SU-DHL-6 (cell line): ENCODE measurements around the gene ANXA6.

Experiments
- EZH2phosphoT487 ChIP-seq: fragments of 200-600 bp; sonication (generic), shearing (Covaris generic); conservative IDR thresholded peaks from 2 replicates; pipeline ENCODE4 v1.6.1; 2018; ENCODE audit warnings: mild to moderate bottlenecking, antibody characterized with exemption, low read length, moderate library complexity, mixed read lengths
- TF ChIP-seq, protein P1 (sequence below): fragments of 200-600 bp; sonication (generic); IDR thresholded peaks from one replicate; pipeline ENCODE4 v1.5.1; 2017; ENCODE audit warnings: antibody characterized with exemption, mild to moderate bottlenecking, low read length, moderate library complexity; ENCODE audit not compliant: insufficient read depth, poor library complexity, severe bottlenecking

DNA sequence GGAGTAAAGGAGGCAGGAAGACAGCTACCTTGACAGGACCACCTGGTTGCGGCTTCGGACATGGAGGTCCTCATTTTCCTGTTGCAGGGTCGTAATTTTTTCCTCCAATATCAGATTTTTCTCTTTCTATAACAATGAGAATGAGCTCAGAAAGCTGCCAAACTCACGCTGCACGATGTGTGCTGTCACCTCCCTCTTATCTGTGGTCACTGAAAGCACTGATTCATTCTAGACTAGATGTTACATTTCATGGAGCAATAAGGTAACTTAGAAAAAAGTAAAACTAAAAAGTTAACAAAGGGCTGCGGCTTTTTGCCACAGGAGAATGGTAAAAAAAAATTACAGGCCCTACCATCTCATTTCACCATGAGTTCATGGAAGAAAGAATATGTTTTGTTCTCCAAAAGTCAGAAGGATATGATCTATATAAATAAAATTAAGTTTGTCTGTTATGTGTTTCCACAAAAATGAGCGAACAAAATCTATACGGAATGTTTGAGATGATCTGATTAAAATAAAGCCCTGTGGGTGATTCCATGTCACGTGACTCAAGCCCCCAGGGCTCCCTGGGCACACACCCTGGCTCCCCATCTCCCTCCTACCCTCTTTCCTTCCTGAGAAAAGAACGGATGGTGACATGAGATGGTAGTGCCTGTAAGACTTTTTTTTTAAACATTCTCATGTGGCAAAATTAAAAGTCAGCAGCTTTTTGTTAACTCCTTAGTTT is 26.9 kb upstream of the ANXA6 start:
- TF ChIP-seq, protein P1, sequence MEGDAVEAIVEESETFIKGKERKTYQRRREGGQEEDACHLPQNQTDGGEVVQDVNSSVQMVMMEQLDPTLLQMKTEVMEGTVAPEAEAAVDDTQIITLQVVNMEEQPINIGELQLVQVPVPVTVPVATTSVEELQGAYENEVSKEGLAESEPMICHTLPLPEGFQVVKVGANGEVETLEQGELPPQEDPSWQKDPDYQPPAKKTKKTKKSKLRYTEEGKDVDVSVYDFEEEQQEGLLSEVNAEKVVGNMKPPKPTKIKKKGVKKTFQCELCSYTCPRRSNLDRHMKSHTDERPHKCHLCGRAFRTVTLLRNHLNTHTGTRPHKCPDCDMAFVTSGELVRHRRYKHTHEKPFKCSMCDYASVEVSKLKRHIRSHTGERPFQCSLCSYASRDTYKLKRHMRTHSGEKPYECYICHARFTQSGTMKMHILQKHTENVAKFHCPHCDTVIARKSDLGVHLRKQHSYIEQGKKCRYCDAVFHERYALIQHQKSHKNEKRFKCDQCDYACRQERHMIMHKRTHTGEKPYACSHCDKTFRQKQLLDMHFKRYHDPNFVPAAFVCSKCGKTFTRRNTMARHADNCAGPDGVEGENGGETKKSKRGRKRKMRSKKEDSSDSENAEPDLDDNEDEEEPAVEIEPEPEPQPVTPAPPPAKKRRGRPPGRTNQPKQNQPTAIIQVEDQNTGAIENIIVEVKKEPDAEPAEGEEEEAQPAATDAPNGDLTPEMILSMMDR: no peak
- TF ChIP-seq EZH2phosphoT487: no peak
